B cell (primary cell): ENCODE measurements around the gene STON2. TPM values are rescaled to one million over a fixed set of nuclear protein-coding genes. Genes with fewer than 3 reads are reported as not detected.

Experiments
- ATAC-seq: fragments of 200-7000 bp; cut with Tn5 transposase; one replicate; pipeline ENCODE4 v1.10.0; 2021; ENCODE audit warnings: low read depth, mild to moderate bottlenecking, moderate number of reproducible peaks, moderate library complexity
- CTCF ChIA-PET: fragments of 350-600 bp; sonication (Branson Sonifier 250); formaldehyde crosslinking; loops from one replicate; lab custom pipeline; 2021; ENCODE audit warnings: antibody characterized with exemption, inconsistent platforms; lab: Charles Lee
- POLR2A ChIA-PET: fragments of 350-600 bp; sonication (Branson Sonifier 250); formaldehyde crosslinking; loops from one replicate; lab custom pipeline; 2021; ENCODE audit warnings: antibody characterized with exemption; lab: Charles Lee
- DNase-seq: peaks from one replicate; pipeline ENCODE4 v3.0.0; 2013
- H2AFZ ChIP-seq: 2 replicates; pipeline ENCODE4 v1.6.1; 2012; ENCODE audit warnings: mild to moderate bottlenecking, low read depth, low read length; ENCODE audit not compliant: insufficient read depth, poor library complexity, severe bottlenecking
- H3K27ac ChIP-seq, 2 donors: 1 replicate in 1 of 2; 2 replicates in 1 of 2; pipeline ENCODE4 v1.5.1; 2012 to 2013; ENCODE audit warnings: low read length in 2 of 2, mild to moderate bottlenecking in 2 of 2, moderate library complexity in 1 of 2
- H3K27me3 ChIP-seq, 4 experiments: fragments of 200-600 bp in 1 of 4; sonication (generic) in 1 of 4; replicated peaks in 1 of 4; 1 replicate in 2 of 4; 2 replicates in 2 of 4; pipeline versions ENCODE4 v1.6.1 to v1.7.0; 2013 to 2016; ENCODE audit warnings: low read length in 3 of 4, mild to moderate bottlenecking in 2 of 4, mixed read lengths in 1 of 4, moderate library complexity in 1 of 4; ENCODE audit not compliant: insufficient read depth in 4 of 4, control insufficient read depth in 3 of 4; ENCODE audit errors: control extremely low read depth in 1 of 4
- H3K36me3 ChIP-seq, 2 experiments: replicated peaks in 1 of 2; 1 replicate in 1 of 2; 2 replicates in 1 of 2; pipeline versions ENCODE4 v1.6.1 to v1.7.1; 2013; ENCODE audit warnings: low read length in 1 of 2; ENCODE audit not compliant: insufficient read depth in 2 of 2, control insufficient read depth in 1 of 2; ENCODE audit errors: control extremely low read depth in 1 of 2, extremely low read depth in 1 of 2
- H3K4me1 ChIP-seq, 2 donors: fragments of 200-600 bp in 1 of 2; sonication (generic) in 1 of 2; 1 replicate in 1 of 2; 2 replicates in 1 of 2; pipeline versions ENCODE4 v1.5.1 to v1.6.1; 2013 to 2017; ENCODE audit warnings: low read length in 2 of 2; ENCODE audit not compliant: control insufficient read depth in 2 of 2, insufficient read depth in 2 of 2
- H3K4me2 ChIP-seq: replicated peaks from 2 replicates; pipeline ENCODE3; 2012; ENCODE audit warnings: mild to moderate bottlenecking, low read depth, low read length; ENCODE audit not compliant: poor library complexity, severe bottlenecking
- H3K4me3 ChIP-seq, 5 experiments: fragments of 200-600 bp in 1 of 5; sonication (generic) in 1 of 5; 1 replicate in 3 of 5; 2 replicates in 2 of 5; pipeline versions ENCODE4 v1.5.1 to v1.7.0; 2011 to 2016; ENCODE audit warnings: low read length in 4 of 5, mild to moderate bottlenecking in 4 of 5, low read depth in 2 of 5, control low read depth in 1 of 5, moderate library complexity in 1 of 5; ENCODE audit not compliant: insufficient read depth in 1 of 5; ENCODE audit errors: control extremely low read depth in 1 of 5, extremely low read depth in 1 of 5
- H3K79me2 ChIP-seq: fragments of 200-600 bp; sonication (generic); one replicate; pipeline ENCODE4 v1.6.0; 2016; ENCODE audit warnings: low read length; ENCODE audit not compliant: control insufficient read depth, insufficient read depth
- H3K9ac ChIP-seq: fragments of 200-600 bp; sonication (generic); 2 replicates; pipeline ENCODE4 v1.6.1; 2017; ENCODE audit warnings: mild to moderate bottlenecking, low read length, moderate library complexity
- H3K9me3 ChIP-seq, 3 donors: one replicate each; pipeline versions ENCODE4 v1.6.1 to v1.7.1; 2013; ENCODE audit warnings: low read length in 2 of 3; ENCODE audit not compliant: control insufficient read depth in 2 of 3, insufficient read depth in 1 of 3; ENCODE audit errors: control extremely low read depth in 1 of 3
- H4K20me1 ChIP-seq: 2 replicates; pipeline ENCODE4 v1.6.0; 2012; ENCODE audit warnings: mild to moderate bottlenecking, low read length; ENCODE audit not compliant: insufficient read depth, control insufficient read depth, poor library complexity, severe bottlenecking
- H3K27ac Mint-ChIP-seq: one replicate; pipeline ENCODE4 v1.8.0; 2021; ENCODE audit warnings: mixed read lengths
- H3K27me3 Mint-ChIP-seq: one replicate; pipeline ENCODE4 v1.8.0; 2021; ENCODE audit warnings: mixed read lengths
- H3K4me1 Mint-ChIP-seq: one replicate; pipeline ENCODE4 v1.8.0; 2021; ENCODE audit warnings: mixed read lengths
- H3K4me3 Mint-ChIP-seq: one replicate; pipeline ENCODE4 v1.8.0; 2021; ENCODE audit warnings: mixed read lengths
- H3K9me3 Mint-ChIP-seq: one replicate; pipeline ENCODE4 v1.8.0; 2022; ENCODE audit warnings: mixed read lengths; ENCODE audit not compliant: insufficient read depth
- CTCF ChIP-seq: fragments of 200-600 bp; IDR thresholded peaks from one replicate; pipeline ENCODE4 v1.8.0; 2022; ENCODE audit warnings: antibody characterized with exemption, mild to moderate bottlenecking
- EZH2 ChIP-seq: IDR thresholded peaks from 2 replicates; pipeline ENCODE4 v1.6.1; 2012; ENCODE audit warnings: borderline replicate concordance, low read depth, mild to moderate bottlenecking, moderate library complexity, low read length; ENCODE audit not compliant: insufficient read depth, poor library complexity, severe bottlenecking
- WGBS: methylation state at CpG from one replicate; pipeline ENCODE4 v1.1.5; 2013; ENCODE audit warnings: missing lambda C conversion rate; ENCODE audit not compliant: insufficient coverage; 5-methylcytosine and 5-hydroxymethylcytosine counted together
- intact Hi-C: fragments of 100-400 bp; cut with micrococcal nuclease; formaldehyde crosslinking; loops from one replicate; pipeline ENCODE4 v1.10.0; 2022
- polyA plus RNA-seq: library from polyadenylated mRNA; depleted of rRNA; stranded (reverse); fragments of >200 nt; gene quantifications from 2 replicates; pipeline ENCODE4 v1.2.3, GENCODE V29; 2012
- total RNA-seq, 2 donors: library from RNA; stranded (reverse); fragments of 120-200 nt in 1 of 2; gene quantifications; 1 replicate in 1 of 2; 2 replicates in 1 of 2; pipeline versions ENCODE4 v1.2.3 to v1.2.4, GENCODE V29; 2013 to 2022

STON2 gene
- total and polyA plus RNA-seq, 2 donors (not counting 1 experiment from before 2014, with no cell fraction given), result 0.03 TPM; not detected in 1

- Histone ChIP-seq H3K36me3 (no peaks in the 10 kb centered on the region), H3K4me1 (no peaks in the 10 kb centered on the region), H3K9ac (no peak overlapping the region), H3K27me3 (no peaks in the 10 kb centered on the region), H2AFZ (no peak overlapping the region), H4K20me1 (no peaks in the 10 kb centered on the region), H3K79me2 (no peaks in the 10 kb centered on the region), H3K4me3 (no peak overlapping the region), H3K27ac (no peak overlapping the region), H3K9me3 (peaks cover 0 to 7% (median 0%) of the 10 kb centered on the region in 3 donors), H3K4me2 (no peak overlapping the region)
- no peak for TF ChIP-seq EZH2
- no peak for TF ChIP-seq CTCF
- ChIA-PET POLR2A (no interaction called here), CTCF (no interaction called here)
- Mint-ChIP-seq H3K4me1 (no peaks in the 10 kb centered on the region), H3K4me3 (no peak overlapping the region), H3K27ac (no peak overlapping the region), H3K9me3 (peaks cover 5% of the 10 kb centered on the region), H3K27me3 (peaks cover 26% of the 10 kb centered on the region)
- intact Hi-C loops, result no loop called here
- 60% methylated on average over 1 of the region's 4 CpGs for WGBS
- ATAC-seq, result no peak
- DNase-seq, result no peak
Measured at GRCh38 chr14:81415781-81416180, 15.7 kb upstream of the STON2 start.

GRCh38 chr14:81414123-81414522 is 14.0 kb upstream of the STON2 start:
- Histone ChIP-seq H3K27ac (no peak overlapping the region), H3K9me3 (peaks cover 0 to 7% (median 0%) of the 10 kb centered on the region in 3 donors), H3K79me2 (no peaks in the 10 kb centered on the region), H2AFZ (no peak overlapping the region), H3K4me2 (no peak overlapping the region), H3K4me1 (no peaks in the 10 kb centered on the region), H3K27me3 (peaks cover 0 to 3% (median 0%) of the 10 kb centered on the region in 4 experiments), H3K36me3 (no peaks in the 10 kb centered on the region), H3K9ac (no peak overlapping the region), H4K20me1 (no peaks in the 10 kb centered on the region), H3K4me3 (no peak overlapping the region)
- no peak for ATAC-seq
- no peak for DNase-seq
- Mint-ChIP-seq H3K27ac (no peak overlapping the region), H3K4me3 (no peak overlapping the region), H3K9me3 (peaks cover 5% of the 10 kb centered on the region), H3K4me1 (no peaks in the 10 kb centered on the region), H3K27me3 (peaks cover 30% of the 10 kb centered on the region)
- intact Hi-C loops, result no loop called here
- POLR2A ChIA-PET, result no interaction called here
- TF ChIP-seq CTCF, result no peak
- TF ChIP-seq EZH2, result no peak
- CTCF ChIA-PET, result no interaction called here
- WGBS, result 96% methylated on average over 3 of the region's 4 CpGs
